ENCODE results near the gene PRKN.

DNA sequence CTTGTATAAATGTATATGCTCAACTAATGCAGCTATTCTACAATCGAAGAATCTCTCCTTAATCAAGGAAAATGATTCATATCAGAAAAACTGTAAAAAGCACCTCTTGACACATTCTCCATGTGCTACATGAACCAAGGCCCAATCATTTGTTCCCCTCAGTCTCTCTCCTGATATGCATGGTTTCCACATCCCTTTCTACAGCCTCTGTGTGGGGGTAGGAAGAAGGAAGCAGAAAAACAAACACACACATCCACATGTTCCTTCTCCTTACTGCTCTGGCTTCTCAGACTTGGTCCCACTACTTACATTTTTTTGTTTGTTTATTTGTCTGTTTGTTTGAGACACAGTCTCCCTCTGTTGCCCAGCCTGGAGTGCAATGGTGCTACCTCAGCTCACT lies 510.5 kb downstream of the PRKN start:
- TF ChIP-seq, protein P1, sequence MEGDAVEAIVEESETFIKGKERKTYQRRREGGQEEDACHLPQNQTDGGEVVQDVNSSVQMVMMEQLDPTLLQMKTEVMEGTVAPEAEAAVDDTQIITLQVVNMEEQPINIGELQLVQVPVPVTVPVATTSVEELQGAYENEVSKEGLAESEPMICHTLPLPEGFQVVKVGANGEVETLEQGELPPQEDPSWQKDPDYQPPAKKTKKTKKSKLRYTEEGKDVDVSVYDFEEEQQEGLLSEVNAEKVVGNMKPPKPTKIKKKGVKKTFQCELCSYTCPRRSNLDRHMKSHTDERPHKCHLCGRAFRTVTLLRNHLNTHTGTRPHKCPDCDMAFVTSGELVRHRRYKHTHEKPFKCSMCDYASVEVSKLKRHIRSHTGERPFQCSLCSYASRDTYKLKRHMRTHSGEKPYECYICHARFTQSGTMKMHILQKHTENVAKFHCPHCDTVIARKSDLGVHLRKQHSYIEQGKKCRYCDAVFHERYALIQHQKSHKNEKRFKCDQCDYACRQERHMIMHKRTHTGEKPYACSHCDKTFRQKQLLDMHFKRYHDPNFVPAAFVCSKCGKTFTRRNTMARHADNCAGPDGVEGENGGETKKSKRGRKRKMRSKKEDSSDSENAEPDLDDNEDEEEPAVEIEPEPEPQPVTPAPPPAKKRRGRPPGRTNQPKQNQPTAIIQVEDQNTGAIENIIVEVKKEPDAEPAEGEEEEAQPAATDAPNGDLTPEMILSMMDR (IDR thresholded peaks at IDR 0.05; ENCODE audit: insufficient read depth, low read length): no peak
- TF ChIP-seq, protein P2, sequence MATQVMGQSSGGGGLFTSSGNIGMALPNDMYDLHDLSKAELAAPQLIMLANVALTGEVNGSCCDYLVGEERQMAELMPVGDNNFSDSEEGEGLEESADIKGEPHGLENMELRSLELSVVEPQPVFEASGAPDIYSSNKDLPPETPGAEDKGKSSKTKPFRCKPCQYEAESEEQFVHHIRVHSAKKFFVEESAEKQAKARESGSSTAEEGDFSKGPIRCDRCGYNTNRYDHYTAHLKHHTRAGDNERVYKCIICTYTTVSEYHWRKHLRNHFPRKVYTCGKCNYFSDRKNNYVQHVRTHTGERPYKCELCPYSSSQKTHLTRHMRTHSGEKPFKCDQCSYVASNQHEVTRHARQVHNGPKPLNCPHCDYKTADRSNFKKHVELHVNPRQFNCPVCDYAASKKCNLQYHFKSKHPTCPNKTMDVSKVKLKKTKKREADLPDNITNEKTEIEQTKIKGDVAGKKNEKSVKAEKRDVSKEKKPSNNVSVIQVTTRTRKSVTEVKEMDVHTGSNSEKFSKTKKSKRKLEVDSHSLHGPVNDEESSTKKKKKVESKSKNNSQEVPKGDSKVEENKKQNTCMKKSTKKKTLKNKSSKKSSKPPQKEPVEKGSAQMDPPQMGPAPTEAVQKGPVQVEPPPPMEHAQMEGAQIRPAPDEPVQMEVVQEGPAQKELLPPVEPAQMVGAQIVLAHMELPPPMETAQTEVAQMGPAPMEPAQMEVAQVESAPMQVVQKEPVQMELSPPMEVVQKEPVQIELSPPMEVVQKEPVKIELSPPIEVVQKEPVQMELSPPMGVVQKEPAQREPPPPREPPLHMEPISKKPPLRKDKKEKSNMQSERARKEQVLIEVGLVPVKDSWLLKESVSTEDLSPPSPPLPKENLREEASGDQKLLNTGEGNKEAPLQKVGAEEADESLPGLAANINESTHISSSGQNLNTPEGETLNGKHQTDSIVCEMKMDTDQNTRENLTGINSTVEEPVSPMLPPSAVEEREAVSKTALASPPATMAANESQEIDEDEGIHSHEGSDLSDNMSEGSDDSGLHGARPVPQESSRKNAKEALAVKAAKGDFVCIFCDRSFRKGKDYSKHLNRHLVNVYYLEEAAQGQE (IDR thresholded peaks at IDR 0.05; ENCODE audit: insufficient replicate concordance, low read depth): no peak
- TF ChIP-seq POLR2AphosphoS5 (IDR thresholded peaks at IDR 0.05; ENCODE audit: low read depth) (no peak), GABPA (IDR thresholded peaks at IDR 0.05; ENCODE audit: low read depth) (no peak), SPI1 (IDR thresholded peaks at IDR 0.05; ENCODE audit: borderline replicate concordance, low read depth) (no peak)
